ENCODE data around the gene SART3.
"Not testable (repeated sequence)": the region's sequence is repeated elsewhere in the genome, so short reads cannot be mapped to it uniquely, and the experiment has no call there.

SART3 gene

GRCh38 chr12:108517288-108518100 lies 43.5 kb downstream of the SART3 start:
- no peak for DNase-seq

- DNase-seq, result no peak
Observed at GRCh38 chr12:108516511-108517275, 44.3 kb downstream of the SART3 start.

- DNase-seq, result no peak
Observed at GRCh38 chr12:108515916-108516315, 45.1 kb downstream of the SART3 start.

- DNase-seq, result peak; percentile 99
Observed at GRCh38 chr12:108514973-108515814, 45.8 kb downstream of the SART3 start, which contains the start of gene FICD. Gene FICD, plus strand, starts transcription at chr12:108515277. Its CDS starts 1,696 bp downstream, at chr12:108516973.

GRCh38 chr12:108514468-108514972 lies 46.5 kb downstream of the SART3 start:
- no peak for DNase-seq

- peak; percentile 69 for DNase-seq
Observed at GRCh38 chr12:108511633-108512540, 49.1 kb downstream of the SART3 start.

- no peak for DNase-seq
Observed at GRCh38 chr12:108510836-108511235, 50.1 kb downstream of the SART3 start.

GRCh38 chr12:108509806-108510205 lies 51.2 kb downstream of the SART3 start:
- DNase-seq, result no peak

- no peak for DNase-seq
Observed at GRCh38 chr12:108507971-108508642, 52.9 kb downstream of the SART3 start.

- no peak for DNase-seq
Observed at GRCh38 chr12:108505129-108505528, 55.8 kb downstream of the SART3 start.

GRCh38 chr12:108502922-108503321 lies 58.1 kb downstream of the SART3 start:
- no peak for DNase-seq

GRCh38 chr12:108498136-108498535 lies 62.8 kb downstream of the SART3 start:
- DNase-seq, result no peak

- no peak for DNase-seq
Observed at GRCh38 chr12:108495823-108496579, 65.0 kb downstream of the SART3 start.

GRCh38 chr12:108495054-108495453 lies 65.9 kb downstream of the SART3 start:
- no peak for DNase-seq

GRCh38 chr12:108491256-108491655 lies 69.7 kb downstream of the SART3 start:
- DNase-seq, result no peak

GRCh38 chr12:108487029-108487428 lies 73.9 kb downstream of the SART3 start:
- not testable (repeated sequence) for DNase-seq

GRCh38 chr12:108485371-108485770 lies 75.6 kb downstream of the SART3 start:
- not testable (repeated sequence) for DNase-seq

GRCh38 chr12:108484845-108485244 lies 76.1 kb downstream of the SART3 start:
- DNase-seq, result no peak

- no peak for DNase-seq
Observed at GRCh38 chr12:108484431-108484830, 76.5 kb downstream of the SART3 start.
